ENCODE results near the gene XPOT. TPM values are rescaled to one million over a fixed set of nuclear protein-coding genes. Genes with fewer than 3 reads are reported as not detected.

XPOT gene
- total and polyA plus RNA-seq, 7 donors: 7.8 to 33.4 (median 26.9) TPM

DNA sequence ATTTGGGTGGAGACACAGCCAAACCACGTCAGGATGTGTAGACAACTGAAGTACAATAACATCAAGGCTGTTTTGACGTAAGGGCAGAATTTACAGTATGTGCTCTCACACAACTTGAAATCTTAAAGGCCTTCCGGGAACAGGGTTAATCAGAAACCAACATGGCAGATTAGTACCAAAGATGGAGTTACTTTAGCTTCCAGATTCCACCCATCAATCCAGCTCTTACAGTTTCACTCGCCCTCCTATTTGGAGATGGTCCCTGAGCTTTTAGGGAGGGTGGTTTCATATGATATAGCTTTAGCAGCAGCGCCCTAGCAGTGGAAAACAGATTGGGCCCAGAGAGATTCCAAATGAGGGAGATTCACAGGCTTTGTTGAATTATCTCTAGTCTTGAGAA lies 2.0 kb upstream of the XPOT start:
- Histone ChIP-seq H3K9me3 (no peaks in the 10 kb centered on the region), H3K27ac (no peak overlapping the region), H3K4me1 (peaks cover 0 to 21% (median 11%) of the 10 kb centered on the region in 4 donors), H3K27me3 (no peaks in the 10 kb centered on the region), H3K4me3 (no peak overlapping the region), H3K36me3 (no peaks in the 10 kb centered on the region)
- no peak for TF ChIP-seq POLR2A (IDR thresholded peaks at IDR 0.05)
- TF ChIP-seq, protein P1, sequence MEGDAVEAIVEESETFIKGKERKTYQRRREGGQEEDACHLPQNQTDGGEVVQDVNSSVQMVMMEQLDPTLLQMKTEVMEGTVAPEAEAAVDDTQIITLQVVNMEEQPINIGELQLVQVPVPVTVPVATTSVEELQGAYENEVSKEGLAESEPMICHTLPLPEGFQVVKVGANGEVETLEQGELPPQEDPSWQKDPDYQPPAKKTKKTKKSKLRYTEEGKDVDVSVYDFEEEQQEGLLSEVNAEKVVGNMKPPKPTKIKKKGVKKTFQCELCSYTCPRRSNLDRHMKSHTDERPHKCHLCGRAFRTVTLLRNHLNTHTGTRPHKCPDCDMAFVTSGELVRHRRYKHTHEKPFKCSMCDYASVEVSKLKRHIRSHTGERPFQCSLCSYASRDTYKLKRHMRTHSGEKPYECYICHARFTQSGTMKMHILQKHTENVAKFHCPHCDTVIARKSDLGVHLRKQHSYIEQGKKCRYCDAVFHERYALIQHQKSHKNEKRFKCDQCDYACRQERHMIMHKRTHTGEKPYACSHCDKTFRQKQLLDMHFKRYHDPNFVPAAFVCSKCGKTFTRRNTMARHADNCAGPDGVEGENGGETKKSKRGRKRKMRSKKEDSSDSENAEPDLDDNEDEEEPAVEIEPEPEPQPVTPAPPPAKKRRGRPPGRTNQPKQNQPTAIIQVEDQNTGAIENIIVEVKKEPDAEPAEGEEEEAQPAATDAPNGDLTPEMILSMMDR (IDR thresholded peaks at IDR 0.05): no peak
- TF ChIP-seq POLR2AphosphoS5 (IDR thresholded peaks at IDR 0.05): no peak
- no peak for TF ChIP-seq EP300 (IDR thresholded peaks at IDR 0.05)
- DNase-seq: no peak
- 87 to 92% methylated on average over 5 of the region's 5 CpGs for WGBS, 2 donors
- intact Hi-C loops (cut with DNase I): loop anchor here (5.0 to 10.0 kb wide), 3 partner anchors 293 to 625 kb away; partner anchors contain the start of gene RXYLT1

DNA sequence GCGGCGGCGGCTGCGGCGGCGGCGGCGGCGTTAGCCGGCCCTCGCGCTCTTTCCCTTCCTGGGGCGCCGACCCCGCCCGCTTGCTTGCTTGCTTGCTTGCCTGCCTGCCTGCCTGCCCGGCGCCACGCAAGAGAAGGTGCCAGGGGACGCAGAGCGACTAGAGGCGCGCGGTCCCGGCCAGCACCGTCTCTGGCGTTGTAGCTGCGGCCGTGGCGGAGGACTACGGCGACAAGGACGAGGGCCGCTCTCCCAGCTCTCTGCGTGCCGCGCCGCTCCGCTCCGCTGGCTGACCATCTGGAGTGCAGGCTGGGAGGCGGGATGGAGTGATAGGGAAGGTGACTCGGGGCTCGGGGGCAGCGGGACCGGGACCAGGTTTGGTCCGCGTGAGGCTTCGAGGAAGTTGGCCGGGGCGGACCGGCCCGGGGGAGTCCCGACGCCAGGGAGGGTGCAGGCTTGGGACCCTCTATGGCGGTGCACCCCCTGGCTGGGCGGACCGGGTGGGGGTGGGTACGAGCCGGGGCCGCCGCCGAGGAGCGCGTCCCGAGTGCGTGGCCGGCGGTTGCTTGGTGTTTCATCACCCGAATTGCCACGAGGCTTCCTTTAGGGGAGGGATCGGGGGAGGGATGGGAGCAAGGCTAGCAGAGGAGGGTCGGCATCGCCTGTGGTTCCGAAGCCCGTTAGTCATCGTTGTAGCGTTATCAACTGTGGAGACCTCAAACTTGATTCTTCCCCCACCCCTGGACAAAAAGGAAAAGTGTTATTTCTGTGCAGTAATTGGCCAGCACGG lies 471 bp downstream of the XPOT start:
- peak overlapping the region; percentile 85 to 97 (median 94) for H3K4me3 ChIP-seq
- H3K27me3 ChIP-seq: no peaks in the 10 kb centered on the region
- no peaks in the 10 kb centered on the region for H3K36me3 ChIP-seq
- H3K27ac ChIP-seq: peak overlapping the region; percentile 96 to 100 (median 98)
- intact Hi-C loops (cut with DNase I): loop anchor here (2.0 to 10.0 kb wide), 5 partner anchors 48 to 627 kb away; partner anchors contain the start of genes RXYLT1 and TBK1
- TF ChIP-seq EP300 (IDR thresholded peaks at IDR 0.05): no peak
- peak in 3 of 4 donors; percentile 46 to 84 (median 71) for TF ChIP-seq POLR2AphosphoS5 (IDR thresholded peaks at IDR 0.05)
- TF ChIP-seq, protein P1 (IDR thresholded peaks at IDR 0.05): no peak
- TF ChIP-seq POLR2A (IDR thresholded peaks at IDR 0.05): no peak
- H3K4me1 ChIP-seq: peaks cover 0 to 21% (median 11%) of the 10 kb centered on the region in 4 donors
- WGBS, 2 donors: 1% methylated on average over 78 of the region's 78 CpGs
- DNase-seq: peak; percentile 84
- H3K9me3 ChIP-seq: no peaks in the 10 kb centered on the region

- TF ChIP-seq, protein P1 (IDR thresholded peaks at IDR 0.05): no peak
- TF ChIP-seq POLR2AphosphoS5 (IDR thresholded peaks at IDR 0.05) (no peak), POLR2A (IDR thresholded peaks at IDR 0.05) (no peak), EP300 (IDR thresholded peaks at IDR 0.05) (no peak)
- WGBS, 2 donors: 89 to 91% methylated on average over 9 of the region's 9 CpGs
- H3K27ac ChIP-seq: no peak overlapping the region
- intact Hi-C loops (cut with DNase I): loop anchor here (10.0 kb wide), 2 partner anchors 287 to 303 kb away; no protein-coding TSS in a partner anchor
- no peaks in the 10 kb centered on the region for H3K27me3 ChIP-seq
- H3K4me3 ChIP-seq: no peak overlapping the region
- no peaks in the 10 kb centered on the region for H3K9me3 ChIP-seq
- DNase-seq: no peak
- peaks cover 1 to 29% (median 19%) of the 10 kb centered on the region in 4 donors for H3K36me3 ChIP-seq
- peaks cover 0 to 21% (median 11%) of the 10 kb centered on the region in 4 donors for H3K4me1 ChIP-seq
These were observed 3.4 kb downstream of the XPOT start for GRCh38 chr12:64407342-64408223.

- Histone ChIP-seq H3K9me3 (no peaks in the 10 kb centered on the region), H3K27ac (no peak overlapping the region), H3K36me3 (peaks cover 16 to 66% (median 21%) of the 10 kb centered on the region in 4 donors), H3K27me3 (no peaks in the 10 kb centered on the region), H3K4me3 (no peak overlapping the region), H3K4me1 (peaks cover 0 to 1% (median 0%) of the 10 kb centered on the region in 4 donors)
- intact Hi-C loops (cut with DNase I): no loop called here
- TF ChIP-seq EP300 (IDR thresholded peaks at IDR 0.05) (no peak), POLR2A (IDR thresholded peaks at IDR 0.05) (no peak), POLR2AphosphoS5 (IDR thresholded peaks at IDR 0.05) (no peak)
- TF ChIP-seq, protein P1 (IDR thresholded peaks at IDR 0.05): no peak
- 95 to 96% methylated on average over 2 of the region's 2 CpGs for WGBS, 2 donors
- DNase-seq: no peak
These were observed 7.2 kb downstream of the XPOT start for GRCh38 chr12:64411427-64411826.
